ENCODE measurements around the gene CUZD1.
"Not testable (repeated sequence)": the region's sequence is repeated elsewhere in the genome, so short reads cannot be mapped to it uniquely, and the experiment has no call there.

Gene CUZD1

GRCh38 chr10:122845783-122846332 is at the start of gene CUZD1:
CUZD1 (minus strand) TSS chr10:122845857; CDS start chr10:122845843, 14 bp downstream.
- DNase-seq = no peak

DNA sequence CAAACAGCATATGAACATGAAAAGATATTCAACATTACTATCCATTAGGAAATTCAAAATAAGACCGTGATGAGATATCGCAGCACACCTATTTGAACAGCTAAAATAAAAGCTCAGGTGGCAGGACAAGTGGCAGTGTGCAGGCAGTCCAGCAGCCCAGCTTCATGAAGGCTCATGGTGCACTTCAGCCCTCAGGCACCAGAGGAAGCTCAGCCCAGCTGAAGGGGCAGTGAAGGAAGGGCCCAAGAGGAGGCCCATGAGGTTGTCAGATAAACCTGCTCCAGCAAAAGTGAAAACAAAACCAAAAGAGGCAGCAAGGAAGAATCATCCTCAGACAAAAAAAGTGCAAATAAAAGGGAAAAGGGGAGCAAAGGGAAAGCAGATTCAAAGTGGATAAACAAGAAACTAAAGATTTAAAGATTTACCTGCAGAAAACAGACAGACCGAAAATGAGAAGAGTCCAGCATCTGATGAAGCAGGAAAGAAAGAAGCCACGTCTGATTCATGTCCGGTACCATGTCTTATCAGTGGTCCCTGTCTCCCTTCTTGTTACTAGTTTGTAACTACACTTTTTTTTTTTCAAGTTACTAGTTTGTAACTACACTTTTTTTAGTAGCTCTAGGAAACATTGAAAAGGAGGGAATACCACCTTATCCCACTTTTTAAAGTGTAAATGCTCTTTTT is 48.7 kb upstream of the CUZD1 start:
- DNase-seq = no peak

DNA sequence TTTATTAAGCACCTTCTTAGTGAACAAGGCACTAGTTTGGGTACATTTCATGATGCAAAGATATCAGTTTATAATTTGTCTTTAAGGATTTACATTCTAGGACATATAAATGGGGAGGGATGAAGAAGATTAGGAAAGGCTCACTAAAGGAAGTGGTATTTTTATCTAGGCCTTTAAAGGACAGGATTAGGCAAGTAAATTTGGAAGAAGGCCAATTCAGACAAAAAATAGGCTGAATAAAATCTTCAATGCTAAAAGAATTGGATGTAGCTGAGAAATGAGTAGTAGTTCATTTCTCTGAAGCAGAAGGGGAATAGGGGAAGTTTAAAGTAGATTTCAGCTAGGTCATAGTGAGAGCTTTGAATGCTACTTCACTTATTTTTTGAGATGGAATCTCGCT is 38.5 kb upstream of the CUZD1 start:
- no peak for DNase-seq

DNA sequence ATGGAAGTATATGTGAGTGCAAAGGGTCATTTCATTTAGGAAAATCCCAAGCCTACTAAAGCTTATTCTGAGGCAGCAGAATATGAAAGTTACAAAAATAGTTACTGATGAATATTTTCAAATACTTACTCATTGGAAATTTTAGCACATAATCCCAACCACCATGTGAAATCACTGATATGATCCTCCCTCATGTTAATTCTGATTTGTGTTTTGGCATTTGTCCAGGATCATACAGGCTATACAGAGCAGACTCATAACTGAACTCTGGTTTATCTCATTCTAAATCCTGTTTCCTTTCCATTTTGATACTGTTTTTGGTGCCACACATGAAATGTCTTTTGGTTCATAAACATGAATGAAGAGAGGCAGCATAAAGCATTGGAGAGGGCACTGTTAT is 37.1 kb upstream of the CUZD1 start:
- DNase-seq = no peak

GRCh38 chr10:122879339-122880273 is 33.9 kb upstream of the CUZD1 start, which contains the start of gene FAM24B:
FAM24B (minus strand) TSS chr10:122879581; CDS start chr10:122850515, 29,066 bp downstream.
- peak; percentile 97 for DNase-seq

- peak; percentile 30 for DNase-seq
Measured at GRCh38 chr10:122878799-122879338, 33.2 kb upstream of the CUZD1 start.

GRCh38 chr10:122877264-122877663 is 31.6 kb upstream of the CUZD1 start:
- DNase-seq = no peak

DNA sequence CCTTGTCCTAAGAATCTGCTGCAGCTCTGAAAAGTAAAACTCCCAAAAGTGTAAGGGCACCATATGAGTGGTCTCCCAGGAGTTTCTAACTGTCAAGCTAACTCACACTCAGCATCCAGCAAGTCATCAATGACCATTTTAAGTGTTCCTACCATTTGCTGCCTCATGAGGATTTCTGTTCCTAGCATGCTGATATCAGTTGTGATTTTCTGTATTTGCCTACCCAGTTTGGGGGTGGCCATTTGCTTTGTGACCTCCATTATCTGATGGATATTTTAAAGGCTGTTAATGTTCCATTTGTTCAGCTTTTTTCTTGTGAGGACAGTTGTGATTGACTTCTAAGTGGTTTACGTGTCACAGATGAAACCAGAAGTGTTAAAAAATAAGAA is 30.8 kb upstream of the CUZD1 start:
- no peak for DNase-seq

GRCh38 chr10:122875843-122876466 is 30.3 kb upstream of the CUZD1 start:
- no peak for DNase-seq

DNA sequence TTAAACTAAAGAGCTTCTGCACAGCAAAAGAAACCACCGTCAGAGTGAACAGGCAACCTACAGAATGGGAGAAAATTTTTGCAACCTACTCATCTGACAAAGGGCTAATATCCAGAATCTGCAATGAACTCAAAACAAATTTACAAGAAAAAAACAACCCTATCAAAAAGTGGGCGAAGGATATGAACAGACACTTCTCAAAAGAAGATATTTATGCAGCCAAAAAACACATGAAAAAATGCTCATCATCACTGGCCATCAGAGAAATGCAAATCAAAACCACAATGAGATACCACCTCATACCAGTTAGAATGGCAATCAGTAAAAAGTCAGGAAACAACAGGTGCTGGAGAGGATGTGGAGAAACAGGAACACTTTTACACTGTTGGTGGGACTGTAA is 26.3 kb upstream of the CUZD1 start:
- DNase-seq = not testable (repeated sequence)

DNA sequence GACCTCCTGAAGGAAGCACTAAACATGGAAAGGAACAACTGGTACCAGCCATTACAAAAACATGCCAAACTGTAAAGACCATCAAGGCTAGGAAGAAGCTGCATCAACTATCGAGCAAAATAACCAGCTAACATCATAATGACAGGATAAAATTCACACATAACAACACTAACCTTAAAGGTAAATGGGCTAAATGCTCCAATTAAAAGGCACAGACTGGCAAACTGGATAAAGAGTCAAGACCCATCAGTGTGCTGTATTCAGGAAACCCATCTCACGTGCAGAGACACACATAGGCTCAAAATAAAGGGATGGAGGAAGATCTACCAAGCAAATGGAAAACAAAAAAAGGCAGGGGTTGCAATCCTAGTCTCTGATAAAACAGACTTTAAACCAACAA is 23.1 kb upstream of the CUZD1 start:
- DNase-seq = not testable (repeated sequence)

- not testable (repeated sequence) for DNase-seq
Measured at GRCh38 chr10:122866757-122867482, 21.3 kb upstream of the CUZD1 start.

DNA sequence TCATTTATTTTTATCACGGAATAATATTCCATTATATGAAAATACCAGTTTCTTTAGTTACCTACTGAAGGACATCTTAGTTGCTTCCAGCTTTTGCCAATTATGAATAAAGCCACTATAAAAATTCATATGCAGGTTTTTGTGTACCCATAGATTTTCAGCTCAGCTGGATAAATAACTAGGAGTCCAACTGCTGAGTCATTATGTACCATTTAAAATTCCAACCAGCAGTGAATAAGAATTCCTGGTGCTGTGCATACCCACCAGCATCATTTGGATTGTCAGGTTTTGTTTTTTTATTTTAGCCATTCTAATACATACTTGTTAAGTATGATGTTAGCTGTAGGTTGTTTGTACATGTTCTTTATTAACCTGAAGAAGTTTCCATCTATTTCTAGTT is 19.2 kb upstream of the CUZD1 start:
- no peak for DNase-seq

GRCh38 chr10:122864194-122864592 is 18.5 kb upstream of the CUZD1 start:
- DNase-seq = no peak

- no peak for DNase-seq
Measured at GRCh38 chr10:122863216-122864193, 17.8 kb upstream of the CUZD1 start.

DNA sequence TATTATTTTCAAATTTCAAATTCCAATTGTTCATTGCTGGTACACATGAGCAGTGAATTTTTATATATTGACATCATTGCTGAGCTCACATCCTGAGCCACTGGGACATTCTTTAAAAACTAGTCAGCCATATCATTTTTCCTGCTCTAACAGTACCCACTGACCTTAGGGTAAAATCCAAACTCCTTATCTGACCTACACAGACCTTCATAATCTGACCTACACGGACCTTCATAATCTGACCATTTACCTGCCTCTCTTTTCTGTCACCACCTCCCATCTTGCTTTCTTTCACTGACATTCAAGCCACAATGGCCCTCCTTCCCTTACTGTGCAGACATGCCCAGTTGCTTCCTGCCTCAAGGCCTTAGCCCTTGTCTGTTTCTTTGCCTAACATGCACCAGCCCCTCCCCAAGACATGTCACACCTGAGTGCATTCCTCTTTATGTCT is 16.1 kb upstream of the CUZD1 start:
- no peak for DNase-seq

DNA sequence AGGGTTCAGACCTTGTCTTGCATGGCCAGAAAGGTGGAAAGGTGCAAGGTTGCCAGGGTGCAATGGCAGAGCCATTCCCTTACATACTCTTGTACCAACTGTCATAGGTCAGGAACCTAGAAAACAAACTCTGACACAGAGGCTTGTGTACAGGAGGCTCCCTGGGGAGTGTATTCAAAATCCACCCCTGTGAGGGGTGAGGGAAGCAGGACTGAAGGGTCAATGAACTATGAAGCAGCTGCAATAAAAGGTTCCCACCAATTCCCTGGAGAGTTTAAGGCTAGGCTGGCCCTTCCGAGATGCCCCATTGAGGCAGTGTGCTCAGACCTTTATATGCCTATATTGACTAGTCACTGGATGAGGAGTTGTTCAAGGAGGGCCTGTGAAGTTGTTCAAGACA is 13.9 kb upstream of the CUZD1 start:
- no peak for DNase-seq

DNA sequence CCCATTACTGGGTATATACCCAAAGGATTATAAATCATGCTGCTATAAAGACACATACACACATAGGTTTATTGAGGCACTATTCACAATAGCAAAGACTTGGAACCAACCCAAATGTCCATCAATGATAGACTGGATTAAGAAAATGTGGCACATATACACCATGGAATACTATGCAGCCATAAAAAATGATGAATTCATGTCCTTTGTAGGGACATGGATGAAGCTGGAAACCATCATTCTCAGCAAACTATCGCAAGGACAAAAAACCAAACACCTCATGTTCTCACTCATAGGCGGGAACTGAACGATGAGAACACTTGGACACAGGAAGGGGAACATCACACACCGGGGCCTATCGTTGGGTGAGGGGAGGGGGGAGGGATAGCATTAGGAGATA is 12.4 kb upstream of the CUZD1 start:
- DNase-seq = not testable (repeated sequence)

GRCh38 chr10:122856902-122857301 is 11.2 kb upstream of the CUZD1 start:
- no peak for DNase-seq

DNA sequence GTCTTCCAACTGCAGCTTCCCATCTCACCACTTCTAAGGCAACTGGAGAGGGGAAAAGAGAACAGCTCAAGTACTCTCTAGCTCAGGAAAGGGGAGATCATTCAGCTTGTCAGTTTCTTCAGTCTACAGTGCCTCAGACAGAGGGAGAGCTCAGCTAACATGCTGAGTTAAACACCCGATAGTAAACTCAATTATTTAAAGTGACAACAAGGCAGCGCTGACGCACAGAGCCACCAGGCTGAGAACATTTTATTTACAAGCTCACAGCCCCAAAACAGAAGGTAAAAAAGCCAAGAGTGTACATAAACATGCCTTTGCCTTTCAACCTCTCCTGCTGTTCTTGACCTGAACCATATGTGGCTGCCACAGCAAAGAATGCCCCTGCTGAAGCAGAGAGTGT is 10.1 kb upstream of the CUZD1 start:
- DNase-seq = no peak

GRCh38 chr10:122854648-122855047 is 9.0 kb upstream of the CUZD1 start:
- DNase-seq = no peak

Measured in CD4-positive, alpha-beta T cell treated with Interleukin-21 for 1 hour (primary cell).